B cell (primary cell): Measurements from ENCODE around the gene SELENOI. TPM values are rescaled to one million over a fixed set of nuclear protein-coding genes. Genes with fewer than 3 reads are reported as not detected.

ENCODE experiments used
- ATAC-seq: fragments of 200-7000 bp; cut with Tn5 transposase; one replicate; pipeline ENCODE4 v1.10.0; 2021; ENCODE audit warnings: low read depth, mild to moderate bottlenecking, moderate number of reproducible peaks, moderate library complexity
- CTCF ChIA-PET: fragments of 350-600 bp; sonication (Branson Sonifier 250); formaldehyde crosslinking; loops from one replicate; lab custom pipeline; 2021; ENCODE audit warnings: antibody characterized with exemption, inconsistent platforms; lab: Charles Lee
- POLR2A ChIA-PET: fragments of 350-600 bp; sonication (Branson Sonifier 250); formaldehyde crosslinking; loops from one replicate; lab custom pipeline; 2021; ENCODE audit warnings: antibody characterized with exemption; lab: Charles Lee
- DNase-seq: peaks from one replicate; pipeline ENCODE4 v3.0.0; 2013
- H2AFZ ChIP-seq: 2 replicates; pipeline ENCODE4 v1.6.1; 2012; ENCODE audit warnings: mild to moderate bottlenecking, low read depth, low read length; ENCODE audit not compliant: insufficient read depth, poor library complexity, severe bottlenecking
- H3K27ac ChIP-seq, 2 donors: 1 replicate in 1 of 2; 2 replicates in 1 of 2; pipeline ENCODE4 v1.5.1; 2012 to 2013; ENCODE audit warnings: low read length in 2 of 2, mild to moderate bottlenecking in 2 of 2, moderate library complexity in 1 of 2
- H3K27me3 ChIP-seq, 4 experiments: fragments of 200-600 bp in 1 of 4; sonication (generic) in 1 of 4; replicated peaks in 1 of 4; 1 replicate in 2 of 4; 2 replicates in 2 of 4; pipeline versions ENCODE4 v1.6.1 to v1.7.0; 2013 to 2016; ENCODE audit warnings: low read length in 3 of 4, mild to moderate bottlenecking in 2 of 4, mixed read lengths in 1 of 4, moderate library complexity in 1 of 4; ENCODE audit not compliant: insufficient read depth in 4 of 4, control insufficient read depth in 3 of 4; ENCODE audit errors: control extremely low read depth in 1 of 4
- H3K36me3 ChIP-seq, 2 experiments: replicated peaks in 1 of 2; 1 replicate in 1 of 2; 2 replicates in 1 of 2; pipeline versions ENCODE4 v1.6.1 to v1.7.1; 2013; ENCODE audit warnings: low read length in 1 of 2; ENCODE audit not compliant: insufficient read depth in 2 of 2, control insufficient read depth in 1 of 2; ENCODE audit errors: control extremely low read depth in 1 of 2, extremely low read depth in 1 of 2
- H3K4me1 ChIP-seq, 2 donors: fragments of 200-600 bp in 1 of 2; sonication (generic) in 1 of 2; 1 replicate in 1 of 2; 2 replicates in 1 of 2; pipeline versions ENCODE4 v1.5.1 to v1.6.1; 2013 to 2017; ENCODE audit warnings: low read length in 2 of 2; ENCODE audit not compliant: control insufficient read depth in 2 of 2, insufficient read depth in 2 of 2
- H3K4me2 ChIP-seq: replicated peaks from 2 replicates; pipeline ENCODE3; 2012; ENCODE audit warnings: mild to moderate bottlenecking, low read depth, low read length; ENCODE audit not compliant: poor library complexity, severe bottlenecking
- H3K4me3 ChIP-seq, 5 experiments: fragments of 200-600 bp in 1 of 5; sonication (generic) in 1 of 5; 1 replicate in 3 of 5; 2 replicates in 2 of 5; pipeline versions ENCODE4 v1.5.1 to v1.7.0; 2011 to 2016; ENCODE audit warnings: low read length in 4 of 5, mild to moderate bottlenecking in 4 of 5, low read depth in 2 of 5, control low read depth in 1 of 5, moderate library complexity in 1 of 5; ENCODE audit not compliant: insufficient read depth in 1 of 5; ENCODE audit errors: control extremely low read depth in 1 of 5, extremely low read depth in 1 of 5
- H3K79me2 ChIP-seq: fragments of 200-600 bp; sonication (generic); one replicate; pipeline ENCODE4 v1.6.0; 2016; ENCODE audit warnings: low read length; ENCODE audit not compliant: control insufficient read depth, insufficient read depth
- H3K9ac ChIP-seq: fragments of 200-600 bp; sonication (generic); 2 replicates; pipeline ENCODE4 v1.6.1; 2017; ENCODE audit warnings: mild to moderate bottlenecking, low read length, moderate library complexity
- H3K9me3 ChIP-seq, 3 donors: one replicate each; pipeline versions ENCODE4 v1.6.1 to v1.7.1; 2013; ENCODE audit warnings: low read length in 2 of 3; ENCODE audit not compliant: control insufficient read depth in 2 of 3, insufficient read depth in 1 of 3; ENCODE audit errors: control extremely low read depth in 1 of 3
- H4K20me1 ChIP-seq: 2 replicates; pipeline ENCODE4 v1.6.0; 2012; ENCODE audit warnings: mild to moderate bottlenecking, low read length; ENCODE audit not compliant: insufficient read depth, control insufficient read depth, poor library complexity, severe bottlenecking
- H3K27ac Mint-ChIP-seq: one replicate; pipeline ENCODE4 v1.8.0; 2021; ENCODE audit warnings: mixed read lengths
- H3K27me3 Mint-ChIP-seq: one replicate; pipeline ENCODE4 v1.8.0; 2021; ENCODE audit warnings: mixed read lengths
- H3K4me1 Mint-ChIP-seq: one replicate; pipeline ENCODE4 v1.8.0; 2021; ENCODE audit warnings: mixed read lengths
- H3K4me3 Mint-ChIP-seq: one replicate; pipeline ENCODE4 v1.8.0; 2021; ENCODE audit warnings: mixed read lengths
- H3K9me3 Mint-ChIP-seq: one replicate; pipeline ENCODE4 v1.8.0; 2022; ENCODE audit warnings: mixed read lengths; ENCODE audit not compliant: insufficient read depth
- EZH2 ChIP-seq: IDR thresholded peaks from 2 replicates; pipeline ENCODE4 v1.6.1; 2012; ENCODE audit warnings: borderline replicate concordance, low read depth, mild to moderate bottlenecking, moderate library complexity, low read length; ENCODE audit not compliant: insufficient read depth, poor library complexity, severe bottlenecking
- WGBS: methylation state at CpG from one replicate; pipeline ENCODE4 v1.1.5; 2013; ENCODE audit warnings: missing lambda C conversion rate; ENCODE audit not compliant: insufficient coverage; 5-methylcytosine and 5-hydroxymethylcytosine counted together
- intact Hi-C: fragments of 100-400 bp; cut with micrococcal nuclease; formaldehyde crosslinking; loops from one replicate; pipeline ENCODE4 v1.10.0; 2022
- polyA plus RNA-seq: library from polyadenylated mRNA; depleted of rRNA; stranded (reverse); fragments of >200 nt; gene quantifications from 2 replicates; pipeline ENCODE4 v1.2.3, GENCODE V29; 2012
- total RNA-seq, 2 donors: library from RNA; stranded (reverse); fragments of 120-200 nt in 1 of 2; gene quantifications; 1 replicate in 1 of 2; 2 replicates in 1 of 2; pipeline versions ENCODE4 v1.2.3 to v1.2.4, GENCODE V29; 2013 to 2022
- TF ChIP-seq, protein P1 (sequence below): fragments of 200-600 bp; IDR thresholded peaks from one replicate; pipeline ENCODE4 v1.8.0; 2022; ENCODE audit warnings: antibody characterized with exemption, mild to moderate bottlenecking

Gene SELENOI
- total and polyA plus RNA-seq, 2 donors (not counting 1 experiment from before 2014, with no cell fraction given), result 3.4 to 20.1 TPM

DNA sequence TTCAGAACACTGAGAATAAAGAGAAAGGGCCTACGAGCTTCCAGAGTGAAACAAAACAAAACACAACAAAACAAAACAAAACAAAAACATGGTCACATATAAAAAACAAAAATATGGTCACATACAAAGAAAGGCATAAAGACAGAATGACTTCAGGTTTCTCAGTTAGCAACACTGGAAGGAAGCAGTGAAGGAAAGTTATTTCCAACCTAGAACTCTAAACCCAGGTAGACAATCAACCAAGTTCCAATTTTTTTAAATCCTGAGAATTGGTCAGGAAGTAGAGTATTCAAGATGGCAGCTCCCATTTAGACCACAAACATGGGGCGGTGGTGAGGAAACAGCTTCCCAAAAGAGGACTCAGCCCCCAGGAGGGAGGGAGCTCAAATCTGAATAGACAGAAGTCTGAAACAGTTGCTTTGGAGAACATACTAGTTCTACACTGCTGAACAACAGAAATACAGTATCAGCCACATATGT, 64.9 kb downstream of the SELENOI start:
- Histone ChIP-seq H3K27me3 (no peaks in the 10 kb centered on the region), H3K9me3 (no peaks in the 10 kb centered on the region), H3K36me3 (no peaks in the 10 kb centered on the region), H2AFZ (no peak overlapping the region), H4K20me1 (no peaks in the 10 kb centered on the region), H3K9ac (no peak overlapping the region), H3K79me2 (no peaks in the 10 kb centered on the region), H3K4me3 (no peak overlapping the region), H3K4me1 (no peaks in the 10 kb centered on the region), H3K27ac (no peak overlapping the region), H3K4me2 (no peak overlapping the region)
- Mint-ChIP-seq H3K9me3 (no peaks in the 10 kb centered on the region), H3K4me3 (no peak overlapping the region), H3K27ac (no peak overlapping the region), H3K4me1 (peaks cover 9% of the 10 kb centered on the region), H3K27me3 (peaks cover 14% of the 10 kb centered on the region)
- intact Hi-C loops, result no loop called here
- TF ChIP-seq, protein P1, sequence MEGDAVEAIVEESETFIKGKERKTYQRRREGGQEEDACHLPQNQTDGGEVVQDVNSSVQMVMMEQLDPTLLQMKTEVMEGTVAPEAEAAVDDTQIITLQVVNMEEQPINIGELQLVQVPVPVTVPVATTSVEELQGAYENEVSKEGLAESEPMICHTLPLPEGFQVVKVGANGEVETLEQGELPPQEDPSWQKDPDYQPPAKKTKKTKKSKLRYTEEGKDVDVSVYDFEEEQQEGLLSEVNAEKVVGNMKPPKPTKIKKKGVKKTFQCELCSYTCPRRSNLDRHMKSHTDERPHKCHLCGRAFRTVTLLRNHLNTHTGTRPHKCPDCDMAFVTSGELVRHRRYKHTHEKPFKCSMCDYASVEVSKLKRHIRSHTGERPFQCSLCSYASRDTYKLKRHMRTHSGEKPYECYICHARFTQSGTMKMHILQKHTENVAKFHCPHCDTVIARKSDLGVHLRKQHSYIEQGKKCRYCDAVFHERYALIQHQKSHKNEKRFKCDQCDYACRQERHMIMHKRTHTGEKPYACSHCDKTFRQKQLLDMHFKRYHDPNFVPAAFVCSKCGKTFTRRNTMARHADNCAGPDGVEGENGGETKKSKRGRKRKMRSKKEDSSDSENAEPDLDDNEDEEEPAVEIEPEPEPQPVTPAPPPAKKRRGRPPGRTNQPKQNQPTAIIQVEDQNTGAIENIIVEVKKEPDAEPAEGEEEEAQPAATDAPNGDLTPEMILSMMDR, result no peak
- no peak for TF ChIP-seq EZH2
- CTCF ChIA-PET, result no interaction called here
- WGBS, result 100% methylated on average over 1 of the region's 2 CpGs
- ATAC-seq (no peak), DNase-seq (no peak)
- POLR2A ChIA-PET, result no interaction called here

DNA sequence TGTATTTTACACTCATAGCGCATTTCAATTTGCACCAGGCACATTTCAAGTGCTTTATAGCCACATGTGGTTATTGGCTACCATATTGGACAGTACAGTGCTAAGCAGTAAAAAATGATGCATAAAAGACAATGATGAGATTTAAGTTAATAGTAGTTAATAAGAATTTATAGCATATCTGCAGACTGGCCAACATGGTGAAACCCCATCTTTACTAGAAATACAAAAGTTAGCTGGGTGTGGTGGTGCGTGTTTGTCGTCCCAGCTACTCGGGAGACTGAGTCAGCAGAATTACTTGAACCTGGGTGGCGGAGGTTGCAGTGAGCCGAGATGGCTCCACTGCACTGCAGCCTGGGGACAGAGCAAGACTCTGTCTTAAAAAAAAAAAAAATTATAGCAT, 65.5 kb downstream of the SELENOI start:
- 100% methylated on average over 5 of the region's 6 CpGs for WGBS
- DNase-seq (no peak), ATAC-seq (no peak)
- Histone ChIP-seq H3K27me3 (no peaks in the 10 kb centered on the region), H3K4me1 (no peaks in the 10 kb centered on the region), H3K27ac (no peak overlapping the region), H3K36me3 (no peaks in the 10 kb centered on the region), H4K20me1 (no peaks in the 10 kb centered on the region), H3K4me2 (no peak overlapping the region), H3K4me3 (no peak overlapping the region), H2AFZ (no peak overlapping the region), H3K9ac (no peak overlapping the region), H3K9me3 (no peaks in the 10 kb centered on the region), H3K79me2 (no peaks in the 10 kb centered on the region)
- Mint-ChIP-seq H3K27me3 (peaks cover 14% of the 10 kb centered on the region), H3K9me3 (no peaks in the 10 kb centered on the region), H3K4me3 (no peak overlapping the region), H3K27ac (no peak overlapping the region), H3K4me1 (peaks cover 9% of the 10 kb centered on the region)
- ChIA-PET POLR2A (no interaction called here), CTCF (no interaction called here)
- intact Hi-C loops, result no loop called here
- no peak for TF ChIP-seq EZH2
- TF ChIP-seq, protein P1, result no peak
